KMS-11 (cell line): Measurements from ENCODE around the gene AJAP1.

Experiments used
- H2AFZ ChIP-seq: fragments of 200-600 bp; sonication (generic); 2 replicates; pipeline ENCODE4 v1.6.1; 2016; ENCODE audit warnings: antibody characterized with exemption, mixed run types, low read depth
- H3K27ac ChIP-seq: fragments of 200-600 bp; sonication (generic); 2 replicates; pipeline ENCODE4 v1.6.1; 2016; ENCODE audit warnings: mild to moderate bottlenecking, mixed run types
- H3K27me3 ChIP-seq: fragments of 200-600 bp; sonication (generic); 2 replicates; pipeline ENCODE4 v1.6.1; 2017; ENCODE audit warnings: mild to moderate bottlenecking, low read depth, mixed run types, moderate library complexity; ENCODE audit not compliant: insufficient read depth
- H3K36me3 ChIP-seq: fragments of 200-600 bp; sonication (generic); 2 replicates; pipeline ENCODE4 v1.6.1; 2017; ENCODE audit warnings: mild to moderate bottlenecking, mixed run types; ENCODE audit not compliant: insufficient read depth
- H3K4me1 ChIP-seq: fragments of 200-600 bp; sonication (generic); 2 replicates; pipeline ENCODE4 v1.6.1; 2016; ENCODE audit warnings: mild to moderate bottlenecking, low read depth, mixed run types; ENCODE audit not compliant: poor library complexity, severe bottlenecking
- H3K4me2 ChIP-seq: fragments of 200-600 bp; sonication (generic); 2 replicates; pipeline ENCODE4 v1.7.0; 2016; ENCODE audit warnings: mild to moderate bottlenecking, mixed run types
- H3K4me3 ChIP-seq: fragments of 200-600 bp; sonication (generic); IDR thresholded peaks from 2 replicates; pipeline ENCODE4 v1.6.1; 2017; ENCODE audit warnings: low read depth, low read length, mixed read lengths; ENCODE audit not compliant: insufficient read depth
- H3K79me2 ChIP-seq: fragments of 200-600 bp; sonication (generic); 2 replicates; pipeline ENCODE4 v1.6.1; 2016; ENCODE audit warnings: low read depth, mixed run types; ENCODE audit not compliant: insufficient read depth
- H3K9ac ChIP-seq: fragments of 200-600 bp; sonication (generic); 2 replicates; pipeline ENCODE4 v1.6.1; 2016; ENCODE audit warnings: mild to moderate bottlenecking, mixed run types
- H4K20me1 ChIP-seq: fragments of 200-600 bp; sonication (generic); 2 replicates; pipeline ENCODE4 v1.6.1; 2016; ENCODE audit warnings: mild to moderate bottlenecking, mixed run types; ENCODE audit not compliant: insufficient read depth
- CTCF ChIP-seq: fragments of 200-600 bp; sonication (generic); conservative IDR thresholded peaks from 2 replicates; pipeline ENCODE4 v1.6.1; 2017; ENCODE audit warnings: low read depth, mild to moderate bottlenecking, antibody characterized with exemption, low read length, moderate library complexity, mixed read lengths

AJAP1 gene

GRCh38 chr1:4648657-4649056 is 5.8 kb upstream of the AJAP1 start:
- Histone ChIP-seq H4K20me1 (no peaks in the 10 kb centered on the region), H2AFZ (no peak overlapping the region), H3K9ac (no peak overlapping the region), H3K36me3 (no peaks in the 10 kb centered on the region), H3K4me3 (no peak overlapping the region), H3K4me1 (no peaks in the 10 kb centered on the region), H3K27me3 (no peaks in the 10 kb centered on the region), H3K79me2 (no peaks in the 10 kb centered on the region), H3K27ac (no peak overlapping the region), H3K4me2 (no peak overlapping the region)
- TF ChIP-seq CTCF, result no peak

GRCh38 chr1:4650481-4650880 is 3.9 kb upstream of the AJAP1 start:
- Histone ChIP-seq H3K4me2 (no peak overlapping the region), H3K4me3 (no peak overlapping the region)

GRCh38 chr1:4650981-4651380 is 3.4 kb upstream of the AJAP1 start:
- no peak overlapping the region for H3K4me3 ChIP-seq
- no peak for TF ChIP-seq CTCF

More at GRCh38 chr1:4650481-4650880, 3.9 kb upstream of the AJAP1 start:
- Histone ChIP-seq H3K27me3 (no peaks in the 10 kb centered on the region), H3K9ac (no peak overlapping the region), H3K36me3 (no peaks in the 10 kb centered on the region), H4K20me1 (no peaks in the 10 kb centered on the region), H3K79me2 (no peaks in the 10 kb centered on the region), H3K27ac (no peak overlapping the region), H3K4me1 (no peaks in the 10 kb centered on the region), H2AFZ (no peak overlapping the region)
- no peak for TF ChIP-seq CTCF

GRCh38 chr1:4652631-4653327 is 1.6 kb upstream of the AJAP1 start:
- Histone ChIP-seq H3K4me2 (no peak overlapping the region), H3K36me3 (no peaks in the 10 kb centered on the region), H3K4me1 (no peaks in the 10 kb centered on the region)

More at GRCh38 chr1:4650981-4651380, 3.4 kb upstream of the AJAP1 start:
- Histone ChIP-seq H2AFZ (no peak overlapping the region), H3K4me1 (no peaks in the 10 kb centered on the region), H3K27me3 (no peaks in the 10 kb centered on the region), H3K9ac (no peak overlapping the region), H3K4me2 (no peak overlapping the region), H3K79me2 (no peaks in the 10 kb centered on the region), H3K27ac (no peak overlapping the region), H4K20me1 (no peaks in the 10 kb centered on the region), H3K36me3 (no peaks in the 10 kb centered on the region)

More at GRCh38 chr1:4652631-4653327, 1.6 kb upstream of the AJAP1 start:
- Histone ChIP-seq H4K20me1 (no peaks in the 10 kb centered on the region), H3K79me2 (no peaks in the 10 kb centered on the region), H3K9ac (no peak overlapping the region), H3K4me3 (no peak overlapping the region), H3K27me3 (no peaks in the 10 kb centered on the region), H2AFZ (no peak overlapping the region), H3K27ac (no peak overlapping the region)
- peak; percentile 69; the same call in 1 of the 2 replicates for TF ChIP-seq CTCF
